DMS53 treated with DMSO at 0.1 percent for 48 hours (cell line): Measurements from ENCODE around the gene AHSA1.

Experiments used
- DNase-seq: peaks from one replicate; lab custom pipeline; 2025; ENCODE audit not compliant: unreplicated experiment; lab: John Stamatoyannopoulos, UW

Gene AHSA1

DNA sequence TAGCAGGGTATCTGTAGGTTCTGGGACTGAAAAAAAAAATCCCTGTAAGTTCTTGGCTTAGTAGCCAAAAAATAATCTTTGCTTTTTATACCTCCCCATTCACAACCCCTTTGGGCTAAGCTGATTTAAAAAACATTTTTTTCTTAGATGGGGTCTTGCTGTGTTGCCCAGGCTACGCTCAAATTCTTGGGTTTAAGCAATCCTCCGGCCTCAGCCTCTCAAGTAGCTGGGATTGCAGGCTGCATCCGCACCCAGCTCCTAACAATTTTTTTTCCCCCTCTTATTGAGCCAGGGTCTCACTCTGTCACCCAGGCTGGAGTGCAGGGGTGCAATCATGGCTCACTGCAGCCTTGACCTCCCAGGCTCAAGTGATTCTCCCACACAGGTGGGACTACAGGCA is 49.9 kb downstream of the AHSA1 start:
- DNase-seq, result no peak

DNA sequence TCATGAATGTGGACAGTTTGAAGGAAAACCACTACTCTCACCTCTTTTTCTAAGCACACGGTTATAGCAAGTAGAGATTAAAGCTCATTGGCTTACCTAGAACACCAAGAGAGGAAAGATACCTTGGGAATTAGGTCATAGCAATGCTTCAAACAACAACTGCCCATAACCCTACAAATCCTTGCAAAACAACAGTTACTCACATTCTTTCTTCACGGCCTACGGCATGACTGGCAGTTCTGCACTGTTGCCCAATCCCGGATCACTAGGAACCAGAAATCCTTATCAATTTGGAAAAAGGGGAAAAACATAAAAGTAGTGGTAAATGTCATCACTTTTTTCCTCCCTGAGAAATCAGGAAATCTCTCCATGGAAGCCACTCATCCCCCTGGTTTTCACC is 50.4 kb downstream of the AHSA1 start:
- no peak for DNase-seq

DNA sequence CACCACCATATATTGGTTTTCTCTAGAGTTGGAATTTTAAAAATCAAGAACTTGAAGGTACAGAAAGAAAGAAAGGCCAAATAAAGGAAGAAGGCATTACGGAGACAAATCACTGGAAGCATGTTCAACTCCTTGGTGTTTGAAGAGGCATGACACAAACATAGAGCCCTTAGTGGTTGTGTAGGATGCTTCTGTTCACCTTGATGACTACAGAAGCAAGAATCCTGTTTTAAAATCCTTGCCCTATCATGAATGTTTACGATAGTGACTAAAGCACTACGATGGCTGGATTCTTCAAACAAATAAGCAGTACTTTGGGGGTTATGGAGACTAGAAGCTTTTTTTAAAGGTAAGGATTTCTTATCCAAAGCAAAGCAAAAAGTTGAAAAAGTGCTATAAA is 51.0 kb downstream of the AHSA1 start:
- no peak for DNase-seq

DNA sequence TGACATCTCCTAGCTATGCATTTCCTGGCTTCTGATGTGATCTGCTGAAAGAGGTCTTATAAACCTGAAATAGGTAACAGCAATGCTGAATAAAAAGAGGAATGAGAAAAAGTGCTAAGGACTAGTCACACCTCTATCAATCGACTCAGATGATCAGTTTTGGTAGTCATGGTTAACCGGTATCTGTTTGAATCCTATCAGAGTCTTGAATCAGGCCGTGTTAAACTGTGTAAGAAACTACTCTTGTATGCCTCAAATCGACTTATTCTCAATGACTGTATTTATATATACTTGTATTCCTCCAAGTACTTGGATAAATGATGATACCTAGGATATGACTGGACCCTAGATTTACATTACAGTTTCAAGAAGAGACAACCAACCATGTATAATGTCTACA is 51.5 kb downstream of the AHSA1 start:
- DNase-seq, result no peak

DNA sequence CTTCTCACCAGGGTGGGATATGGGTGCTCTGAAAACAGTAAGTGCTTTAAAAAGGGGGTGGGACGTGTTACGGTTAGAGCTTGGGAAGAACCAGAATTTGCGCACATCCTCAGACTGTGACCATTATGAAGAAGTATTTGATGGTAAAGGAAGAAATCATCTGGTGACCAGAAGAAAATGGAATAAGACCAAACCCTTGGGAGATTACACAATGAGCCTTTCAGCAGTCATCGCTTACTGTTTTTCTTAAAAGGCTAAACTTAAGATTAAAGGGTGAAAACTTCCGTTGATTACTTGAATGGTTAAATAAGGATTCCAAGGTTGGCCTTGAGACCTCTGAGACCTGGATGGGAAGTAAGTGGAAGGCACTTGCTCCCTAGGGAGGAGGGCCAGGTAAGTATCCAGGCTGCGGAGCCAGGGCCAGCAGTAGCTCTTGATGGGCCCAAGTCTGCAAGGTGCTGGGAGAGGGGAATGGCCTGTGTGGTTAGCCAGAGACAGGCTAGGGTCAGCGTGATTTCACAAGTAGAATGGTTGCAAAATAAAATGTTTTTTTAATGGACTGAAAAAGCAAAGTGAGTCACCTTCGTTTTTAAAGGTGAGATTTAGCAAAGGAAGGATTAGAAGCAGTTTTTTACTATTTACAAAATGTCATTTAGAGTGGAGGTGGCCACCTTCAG is 53.7 kb downstream of the AHSA1 start:
- DNase-seq, result no peak

DNA sequence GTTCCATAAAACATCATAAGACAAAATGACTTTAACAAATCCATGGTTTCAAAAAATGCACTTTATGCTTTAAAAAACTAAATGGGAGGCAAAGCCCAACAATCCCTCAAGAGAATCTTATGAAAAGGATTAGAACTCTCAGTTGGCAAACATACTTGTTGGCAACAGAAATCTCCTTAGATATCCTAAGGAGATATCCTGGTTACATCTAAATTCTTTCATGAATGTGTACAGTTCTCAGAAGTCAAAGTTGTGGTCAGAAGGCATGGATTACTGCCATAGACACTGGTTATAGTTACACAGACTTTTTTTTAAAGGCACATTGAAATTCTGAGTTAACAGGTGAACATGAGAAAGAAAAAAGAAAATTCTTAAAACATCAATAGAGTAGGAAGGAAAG is 58.2 kb downstream of the AHSA1 start:
- DNase-seq, result no peak
